Measurements from ENCODE around the gene TP53RK.
"Not testable (repeated sequence)": the region's sequence is repeated elsewhere in the genome, so short reads cannot be mapped to it uniquely, and the experiment has no call there.

TP53RK gene

GRCh38 chr20:46683011-46683667, 6.1 kb downstream of the TP53RK start:
- peak overlapping the region; percentile 76 for H3K27ac ChIP-seq
- no peak for TF ChIP-seq CTCF (conservative IDR thresholded peaks at IDR 0.05)
- no peak for TF ChIP-seq ZFX (IDR thresholded peaks at IDR 0.05)

- H3K27ac ChIP-seq: peak overlapping the region; percentile 76
- no peak for TF ChIP-seq CTCF (conservative IDR thresholded peaks at IDR 0.05)
- TF ChIP-seq ZFX (IDR thresholded peaks at IDR 0.05): no peak
Measured at GRCh38 chr20:46682063-46682821, 7.0 kb downstream of the TP53RK start.

DNA sequence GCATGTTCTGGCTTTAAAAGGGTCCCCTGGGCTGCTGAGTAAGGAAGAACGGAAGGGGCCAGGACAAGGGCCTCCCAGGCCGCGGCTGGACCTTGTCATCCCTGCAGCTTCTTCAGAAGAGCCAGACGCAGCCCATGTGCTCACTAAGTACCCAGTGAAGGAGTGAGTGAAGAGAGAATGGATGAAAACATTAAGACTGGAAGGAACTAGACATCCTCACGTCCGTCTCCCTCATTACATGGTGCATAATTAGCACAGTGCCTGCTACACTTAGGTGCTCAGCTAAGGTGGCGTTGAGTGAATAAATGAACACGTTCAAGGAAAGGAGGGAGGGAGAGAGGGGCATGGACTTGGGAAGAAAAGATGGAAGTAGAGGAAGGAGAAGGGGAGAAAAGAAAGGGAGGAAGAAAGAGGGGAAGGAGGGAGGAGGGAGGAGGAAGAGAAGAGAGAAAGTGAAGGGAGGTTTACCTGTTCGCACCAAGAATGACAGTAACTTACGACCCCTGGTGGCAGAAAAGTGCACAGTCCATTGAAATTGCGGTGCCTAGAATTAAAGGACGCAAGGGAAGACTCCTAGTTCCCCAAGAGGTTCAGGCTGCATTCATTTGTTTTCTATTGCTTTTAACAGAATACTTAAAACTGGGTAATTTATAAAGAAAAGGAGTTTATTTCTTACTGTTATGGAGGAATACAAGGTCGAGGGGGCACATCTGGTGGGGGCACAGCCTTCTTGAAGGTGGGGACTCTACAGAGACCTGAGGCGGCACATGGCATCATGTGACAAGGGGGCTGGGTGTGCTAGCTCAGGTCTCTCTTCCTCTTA, 8.0 kb downstream of the TP53RK start:
- peak; percentile 87 for TF ChIP-seq CTCF (conservative IDR thresholded peaks at IDR 0.05)
- TF ChIP-seq ZFX (IDR thresholded peaks at IDR 0.05): no peak

GRCh38 chr20:46680684-46681031, 8.6 kb downstream of the TP53RK start:
- no peak overlapping the region for H3K27ac ChIP-seq
- no peak for TF ChIP-seq CTCF (conservative IDR thresholded peaks at IDR 0.05)
- no peak for TF ChIP-seq ZFX (IDR thresholded peaks at IDR 0.05)

More for the DNA sequence above, 8.0 kb downstream of the TP53RK start:
- H3K27ac ChIP-seq: no peak overlapping the region

DNA sequence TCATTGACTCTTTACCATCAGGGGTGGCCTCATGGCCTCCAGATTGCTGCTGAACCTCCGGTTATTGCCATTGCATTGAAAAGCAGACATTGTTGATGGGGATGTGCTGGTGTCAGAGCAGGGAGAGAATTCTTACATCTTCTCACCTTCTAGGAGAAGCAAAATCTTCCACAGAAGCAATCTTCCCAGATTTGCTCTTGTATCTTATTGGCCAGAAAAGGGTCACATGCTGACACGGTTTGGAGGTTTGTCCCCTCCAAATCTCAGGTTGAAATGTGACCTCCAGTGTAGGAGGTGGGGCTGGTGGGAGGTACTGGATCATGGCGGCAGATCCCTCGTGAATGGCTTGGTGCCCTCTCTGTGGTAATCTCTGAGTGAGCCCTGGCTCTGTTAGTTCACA, 10.7 kb downstream of the TP53RK start:
- TF ChIP-seq ZFX (IDR thresholded peaks at IDR 0.05) (no peak), CTCF (conservative IDR thresholded peaks at IDR 0.05) (no peak)
- H3K27ac ChIP-seq: no peak overlapping the region

DNA sequence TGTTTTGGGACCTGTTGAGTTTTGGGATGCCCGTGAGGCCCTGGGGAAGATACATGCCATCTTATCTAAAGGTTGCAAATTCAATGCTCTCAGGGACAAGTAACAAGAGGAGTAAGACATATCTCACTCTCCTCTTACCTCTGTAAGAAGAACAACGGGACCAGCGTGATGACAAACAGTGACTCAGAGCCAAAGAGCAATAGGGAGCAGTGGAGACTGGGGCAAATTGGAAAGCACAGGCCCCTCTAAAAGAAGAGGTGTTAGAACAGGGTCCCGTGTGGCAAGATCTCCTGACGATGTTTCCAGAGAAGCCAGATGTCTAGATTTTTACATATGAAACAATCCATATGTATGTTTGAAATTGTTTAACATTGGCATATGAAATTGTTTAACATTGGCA, 11.6 kb downstream of the TP53RK start:
- TF ChIP-seq ZFX (IDR thresholded peaks at IDR 0.05) (no peak), CTCF (conservative IDR thresholded peaks at IDR 0.05) (no peak)
- H3K27ac ChIP-seq: no peak overlapping the region

DNA sequence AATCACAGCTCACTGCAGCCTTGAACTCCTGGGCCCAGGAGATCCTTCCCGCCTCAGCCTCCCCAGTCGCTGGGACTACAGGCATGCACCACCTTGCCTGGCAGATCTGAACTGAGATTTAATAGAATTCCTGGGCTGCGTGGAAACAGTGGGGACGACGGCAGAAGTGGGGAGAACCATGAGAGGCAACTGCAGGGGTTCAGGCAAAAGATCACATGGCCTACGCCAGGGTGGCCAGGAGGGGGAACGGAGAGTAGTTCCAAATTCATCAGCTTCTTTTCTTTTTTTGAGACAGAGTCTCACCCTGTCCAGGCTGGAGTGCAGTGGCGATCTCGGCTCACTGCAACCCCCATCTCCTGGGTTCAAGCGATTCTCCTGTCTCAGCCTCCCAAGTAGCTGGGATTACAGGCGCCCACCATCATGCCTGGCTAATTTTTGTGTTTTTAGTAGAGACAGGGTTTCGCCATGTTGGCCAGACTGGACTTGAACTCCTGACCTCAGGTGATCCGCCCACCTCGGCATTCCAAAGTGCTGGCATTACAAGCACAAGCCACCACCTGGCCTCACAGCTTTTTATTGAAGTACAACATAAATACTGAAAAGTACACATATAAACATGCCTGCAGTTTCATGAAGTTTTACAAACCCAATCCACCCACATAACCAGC, 12.5 kb downstream of the TP53RK start:
- not testable (repeated sequence) for H3K27ac ChIP-seq
